ENCODE measurements around the gene TBC1D22B. TPM values are rescaled to one million over a fixed set of nuclear protein-coding genes. Genes with fewer than 3 reads are reported as not detected.
A peak's percentile ranks its signal among the peaks of the same experiment; 100 is the strongest.

TBC1D22B gene
- total and polyA plus RNA-seq, 2 of the 13 experiments (the other 11 are each of a cell fraction or from before 2014, with no cell fraction given): 9.7 to 12.9 TPM

- intact Hi-C loops (cut with micrococcal nuclease; ENCODE audit: unreplicated experiment) (no loop called here), in situ Hi-C loops (cut with HindIII; ENCODE audit: extremely low pct_ligation_motif_present, low pct_unique_long_range_greater_than_20kb) (no loop called here)
- no TSS peak for BruUV-seq (replicated peaks)
- no peak for DNase-seq (ENCODE audit: low spot score)
- no peak for ATAC-seq
- peaks cover 18% of the 10 kb centered on the region for H3K4me1 ChIP-seq (ENCODE audit: insufficient read depth, low read length)
- WGBS (ENCODE audit: low lambda C conversion rate): 66% methylated on average over 3 of the region's 3 CpGs
- H3K36me3 ChIP-seq (replicated peaks in 1 of 2; ENCODE audit: control insufficient read depth in 1 of 2, insufficient read depth in 2 of 2, low read length in 2 of 2): no peaks in the 10 kb centered on the region
- no peak overlapping the region for H3K4me2 ChIP-seq (ENCODE audit: low read depth, low read length)
- H3K27me3 ChIP-seq (ENCODE audit: control insufficient read depth in 1 of 2, insufficient read depth in 2 of 2, low read length in 2 of 2): no peaks in the 10 kb centered on the region
- FAIRE-seq: no peak
- H3K9me3 ChIP-seq (ENCODE audit: low read length): no peaks in the 10 kb centered on the region
- H2AFZ ChIP-seq (ENCODE audit: low read length): no peak overlapping the region
- no peak overlapping the region for H3K9ac ChIP-seq (ENCODE audit: insufficient read depth, low read depth, low read length)
- no peak overlapping the region for H3K4me3 ChIP-seq (replicated peaks in 1 of 3; ENCODE audit: insufficient read depth in 1 of 3, low read depth in 2 of 3, low read length in 3 of 3)
- no peak for TF ChIP-seq BRF2 (CRISPR knock-in tag; IDR thresholded peaks at IDR 0.05)
- TF ChIP-seq NRL (CRISPR knock-in tag; IDR thresholded peaks at IDR 0.05; ENCODE audit: borderline replicate concordance): no peak
- peak; percentile 95 for TF ChIP-seq ZNF12 (CRISPR knock-in tag; IDR thresholded peaks at IDR 0.05)
- H3K27ac ChIP-seq (ENCODE audit: extremely low read length, insufficient read depth, low read length): no peak overlapping the region
- no peaks in the 10 kb centered on the region for H4K20me1 ChIP-seq (ENCODE audit: insufficient read depth, low read length)
- H3K79me2 ChIP-seq (ENCODE audit: insufficient read depth, low read length): no peaks in the 10 kb centered on the region
- POLR2A ChIA-PET: no interaction called here
- CTCF ChIA-PET (ENCODE audit: low intra/inter-chr PET ratio, low total read pairs): no interaction called here
Measured at GRCh38 chr6:37343248-37343647, 85.7 kb downstream of the TBC1D22B start.

GRCh38 chr6:37344308-37344707, 86.7 kb downstream of the TBC1D22B start:
- Histone ChIP-seq H2AFZ (ENCODE audit: low read length) (no peak overlapping the region), H3K27me3 (ENCODE audit: control insufficient read depth in 1 of 2, insufficient read depth in 2 of 2, low read length in 2 of 2) (no peaks in the 10 kb centered on the region), H3K4me2 (ENCODE audit: low read depth, low read length) (no peak overlapping the region), H3K27ac (ENCODE audit: extremely low read length, insufficient read depth, low read length) (no peak overlapping the region), H3K4me3 (replicated peaks in 1 of 3; ENCODE audit: insufficient read depth in 1 of 3, low read depth in 2 of 3, low read length in 3 of 3) (no peak overlapping the region), H3K4me1 (ENCODE audit: insufficient read depth, low read length) (peaks cover 11% of the 10 kb centered on the region), H4K20me1 (ENCODE audit: insufficient read depth, low read length) (no peaks in the 10 kb centered on the region), H3K79me2 (ENCODE audit: insufficient read depth, low read length) (no peaks in the 10 kb centered on the region), H3K9me3 (ENCODE audit: low read length) (no peaks in the 10 kb centered on the region), H3K36me3 (replicated peaks in 1 of 2; ENCODE audit: control insufficient read depth in 1 of 2, insufficient read depth in 2 of 2, low read length in 2 of 2) (no peaks in the 10 kb centered on the region), H3K9ac (ENCODE audit: insufficient read depth, low read depth, low read length) (no peak overlapping the region)
- DNase-seq (ENCODE audit: low spot score) (no peak), FAIRE-seq (no peak), ATAC-seq (no peak)
- in situ Hi-C loops (cut with HindIII; ENCODE audit: extremely low pct_ligation_motif_present, low pct_unique_long_range_greater_than_20kb): no loop called here
- intact Hi-C loops (cut with micrococcal nuclease; ENCODE audit: unreplicated experiment): no loop called here
- no TSS peak for BruUV-seq (replicated peaks)
- ChIA-PET POLR2A (no interaction called here), CTCF (ENCODE audit: low intra/inter-chr PET ratio, low total read pairs) (no interaction called here)
- 27% methylated on average over 3 of the region's 3 CpGs for WGBS (ENCODE audit: low lambda C conversion rate)
- no peak for TF ChIP-seq NFE2L2 (IDR thresholded peaks at IDR 0.05; ENCODE audit: low read length)
- TF ChIP-seq ETV6 (CRISPR knock-in tag; conservative IDR thresholded peaks at IDR 0.05): no peak
- no peak for TF ChIP-seq MZF1 (CRISPR knock-in tag; IDR thresholded peaks at IDR 0.05; ENCODE audit: borderline replicate concordance)
- TF ChIP-seq NFKB2 (CRISPR knock-in tag; IDR thresholded peaks at IDR 0.05; ENCODE audit: borderline replicate concordance): no peak
- no peak for TF ChIP-seq GABPB1 (CRISPR knock-in tag; IDR thresholded peaks at IDR 0.05)
- TF ChIP-seq ZBTB14 (CRISPR knock-in tag; IDR thresholded peaks at IDR 0.05): no peak
- TF ChIP-seq SKI (IDR thresholded peaks at IDR 0.05; ENCODE audit: partially characterized antibody): no peak
- TF ChIP-seq ZNF121 (CRISPR knock-in tag; IDR thresholded peaks at IDR 0.05): no peak
- TF ChIP-seq PAXIP1 (CRISPR knock-in tag; conservative IDR thresholded peaks at IDR 0.05): no peak
- no peak for TF ChIP-seq CCAR2 (optimal IDR thresholded peaks at IDR 0.05; ENCODE audit: low read depth, low read length)
- TF ChIP-seq TOE1 (CRISPR knock-in tag; IDR thresholded peaks at IDR 0.05): no peak

Data from HepG2 (cell line).